ENCODE results near the gene IL18BP. TPM values are rescaled to one million over a fixed set of nuclear protein-coding genes. Genes with fewer than 3 reads are reported as not detected.

Gene IL18BP
- total and polyA plus RNA-seq, 2 donors (not counting 1 experiment from before 2014, with no cell fraction given), result 2.5 to 5.3 TPM

- TF ChIP-seq EZH2 (IDR thresholded peaks at IDR 0.05; ENCODE audit: low read length, missing control alignments) (no peak), CTCF (conservative IDR thresholded peaks at IDR 0.05 in 1 of 2, IDR thresholded peaks at IDR 0.05 in 1 of 2; ENCODE audit: low read depth in 1 of 2, low read length in 2 of 2) (no peak)
- Histone ChIP-seq H3K4me1 (ENCODE audit: control insufficient read depth, extremely low read depth, insufficient read depth, low read length) (peaks cover 3% of the 10 kb centered on the region), H3K9ac (ENCODE audit: insufficient read depth, low read length) (no peak overlapping the region), H3K9me3 (ENCODE audit: control insufficient read depth, insufficient read depth, low read depth, low read length) (no peaks in the 10 kb centered on the region), H2AFZ (ENCODE audit: low read length) (no peak overlapping the region), H3K4me2 (ENCODE audit: extremely low read depth, insufficient read depth, low read length) (no peak overlapping the region), H3K27me3 (ENCODE audit: control insufficient read depth, insufficient read depth, low read length) (no peaks in the 10 kb centered on the region), H3K36me3 (ENCODE audit: control insufficient read depth, insufficient read depth, low read length) (peaks cover 51% of the 10 kb centered on the region), H4K20me1 (ENCODE audit: control insufficient read depth, extremely low read depth, insufficient read depth, low read length) (no peaks in the 10 kb centered on the region), H3K4me3 (replicated peaks in 1 of 4; ENCODE audit: control extremely low read depth in 1 of 4, insufficient read depth in 1 of 4, low read depth in 3 of 4, low read length in 4 of 4) (no peak overlapping the region), H3K27ac (ENCODE audit: insufficient read depth, low read length) (no peak overlapping the region), H3K79me2 (ENCODE audit: control insufficient read depth, insufficient read depth, low read length) (no peaks in the 10 kb centered on the region)
- DNase-seq (ENCODE audit: low read depth in 2 of 2), result no peak
Observed at GRCh38 chr11:72002841-72003775, 4.4 kb downstream of the IL18BP start.

GRCh38 chr11:72003776-72004171 lies 5.1 kb downstream of the IL18BP start:
- peaks cover 54% of the 10 kb centered on the region for H3K36me3 ChIP-seq (ENCODE audit: control insufficient read depth, insufficient read depth, low read length)
- TF ChIP-seq EZH2 (IDR thresholded peaks at IDR 0.05; ENCODE audit: low read length, missing control alignments) (no peak), CTCF (conservative IDR thresholded peaks at IDR 0.05 in 1 of 2, IDR thresholded peaks at IDR 0.05 in 1 of 2; ENCODE audit: low read depth in 1 of 2, low read length in 2 of 2) (no peak)
- no peaks in the 10 kb centered on the region for H3K9me3 ChIP-seq (ENCODE audit: control insufficient read depth, insufficient read depth, low read depth, low read length)
- H3K4me2 ChIP-seq (ENCODE audit: extremely low read depth, insufficient read depth, low read length), result no peak overlapping the region
- H3K9ac ChIP-seq (ENCODE audit: insufficient read depth, low read length), result no peak overlapping the region
- H3K27me3 ChIP-seq (ENCODE audit: control insufficient read depth, insufficient read depth, low read length), result no peaks in the 10 kb centered on the region
- H3K4me1 ChIP-seq (ENCODE audit: control insufficient read depth, extremely low read depth, insufficient read depth, low read length), result peaks cover 3% of the 10 kb centered on the region
- DNase-seq (ENCODE audit: low read depth in 2 of 2), result no peak
- H3K79me2 ChIP-seq (ENCODE audit: control insufficient read depth, insufficient read depth, low read length), result no peaks in the 10 kb centered on the region
- no peak overlapping the region for H2AFZ ChIP-seq (ENCODE audit: low read length)
- no peak overlapping the region for H3K27ac ChIP-seq (ENCODE audit: insufficient read depth, low read length)
- no peaks in the 10 kb centered on the region for H4K20me1 ChIP-seq (ENCODE audit: control insufficient read depth, extremely low read depth, insufficient read depth, low read length)
- H3K4me3 ChIP-seq (replicated peaks in 1 of 4; ENCODE audit: control extremely low read depth in 1 of 4, insufficient read depth in 1 of 4, low read depth in 3 of 4, low read length in 4 of 4), result no peak overlapping the region

GRCh38 chr11:72004515-72005346 lies 6.0 kb downstream of the IL18BP start:
- DNase-seq (ENCODE audit: low read depth in 2 of 2), result no peak
- Histone ChIP-seq H3K4me2 (ENCODE audit: extremely low read depth, insufficient read depth, low read length) (no peak overlapping the region), H3K36me3 (ENCODE audit: control insufficient read depth, insufficient read depth, low read length) (peaks cover 60% of the 10 kb centered on the region), H3K79me2 (ENCODE audit: control insufficient read depth, insufficient read depth, low read length) (no peaks in the 10 kb centered on the region), H3K4me1 (ENCODE audit: control insufficient read depth, extremely low read depth, insufficient read depth, low read length) (peaks cover 2% of the 10 kb centered on the region), H3K9me3 (ENCODE audit: control insufficient read depth, insufficient read depth, low read depth, low read length) (no peaks in the 10 kb centered on the region), H4K20me1 (ENCODE audit: control insufficient read depth, extremely low read depth, insufficient read depth, low read length) (no peaks in the 10 kb centered on the region), H3K4me3 (replicated peaks in 1 of 4; ENCODE audit: control extremely low read depth in 1 of 4, insufficient read depth in 1 of 4, low read depth in 3 of 4, low read length in 4 of 4) (no peak overlapping the region), H2AFZ (ENCODE audit: low read length) (no peak overlapping the region), H3K9ac (ENCODE audit: insufficient read depth, low read length) (no peak overlapping the region), H3K27me3 (ENCODE audit: control insufficient read depth, insufficient read depth, low read length) (no peaks in the 10 kb centered on the region), H3K27ac (ENCODE audit: insufficient read depth, low read length) (no peak overlapping the region)
- no peak for TF ChIP-seq EZH2 (IDR thresholded peaks at IDR 0.05; ENCODE audit: low read length, missing control alignments)
- TF ChIP-seq CTCF (conservative IDR thresholded peaks at IDR 0.05 in 1 of 2, IDR thresholded peaks at IDR 0.05 in 1 of 2; ENCODE audit: low read depth in 1 of 2, low read length in 2 of 2), result no peak
